ENCODE data around the gene GARIN5B. TPM values are rescaled to one million over a fixed set of nuclear protein-coding genes. Genes with fewer than 3 reads are reported as not detected.
"Not testable (repeated sequence)": the region's sequence is repeated elsewhere in the genome, so short reads cannot be mapped to it uniquely, and the experiment has no call there.

The GARIN5B gene
- total and polyA plus RNA-seq, 12 donors = not detected

GRCh38 chr19:55407800-55408532 is 44.9 kb upstream of the GARIN5B start:
- TF ChIP-seq CTCF (IDR thresholded peaks at IDR 0.05) = no peak
- H3K36me3 ChIP-seq = peaks cover 0 to 34% (median 14%) of the 10 kb centered on the region in 9 donors
- DNase-seq (peak; percentile 98 to 99), ATAC-seq (peak; percentile 96 to 99 (median 98))
- H3K27ac ChIP-seq = peak overlapping the region; percentile 88 to 99 (median 96)
- H3K9me3 ChIP-seq = peaks cover 0 to 5% (median 0%) of the 10 kb centered on the region in 11 donors
- WGBS, 2 donors = 0 to 1% methylated on average over 72 of the region's 72 CpGs
- H3K27me3 ChIP-seq = no peaks in the 10 kb centered on the region
- intact Hi-C loops (cut with DNase I) = loop anchor here in 1 of 10 donors (1.0 to 5.0 kb wide), 2 partner anchors 23 to 151 kb away; partner anchors contain the start of genes PPP6R1 and RPL28
- peak overlapping the region; percentile 77 to 99 (median 92) for H3K4me3 ChIP-seq
- peaks cover 4 to 27% (median 17%) of the 10 kb centered on the region in 9 donors for H3K4me1 ChIP-seq

DNA sequence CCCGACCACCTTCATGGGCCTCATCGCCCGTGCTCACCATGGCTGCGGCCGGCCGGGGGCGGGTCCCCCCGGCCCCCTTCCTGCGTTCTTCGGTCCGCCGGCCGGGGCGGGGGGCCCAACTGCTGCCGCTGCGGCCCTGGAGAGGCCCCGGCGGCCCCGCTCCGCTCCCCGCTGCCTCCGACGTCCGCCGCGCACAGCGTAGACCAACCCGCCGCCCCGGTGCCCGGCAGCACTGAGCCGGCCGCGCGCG is 44.4 kb upstream of the GARIN5B start, which contains the start of gene UBE2S:
UBE2S (minus strand) TSS at position 239 of the 250 bp plus-strand sequence; CDS start at position 40, 199 bp downstream.
- not testable (repeated sequence) for ATAC-seq, DNase-seq, H3K27me3 ChIP-seq, H3K9me3 ChIP-seq
- intact Hi-C loops (cut with DNase I) = loop anchor here in 1 of 10 donors (5.0 kb wide), 1 partner anchor 150 kb away; the partner anchor contains the start of gene PPP6R1
- WGBS, 2 donors = 1 to 2% methylated on average over 30 to 36 of the region's 36 CpGs
- Histone ChIP-seq H3K4me3 (peak within 1 kb of the TSS; percentile 77 to 99 (median 92)), H3K27ac (peak within 1 kb of the TSS; percentile 88 to 99 (median 96)), H3K4me1 (peaks cover 4 to 27% (median 17%) of the 10 kb centered on the region in 9 donors), H3K36me3 (peaks cover 0 to 39% (median 19%) of the 10 kb centered on the region in 9 donors)

DNA sequence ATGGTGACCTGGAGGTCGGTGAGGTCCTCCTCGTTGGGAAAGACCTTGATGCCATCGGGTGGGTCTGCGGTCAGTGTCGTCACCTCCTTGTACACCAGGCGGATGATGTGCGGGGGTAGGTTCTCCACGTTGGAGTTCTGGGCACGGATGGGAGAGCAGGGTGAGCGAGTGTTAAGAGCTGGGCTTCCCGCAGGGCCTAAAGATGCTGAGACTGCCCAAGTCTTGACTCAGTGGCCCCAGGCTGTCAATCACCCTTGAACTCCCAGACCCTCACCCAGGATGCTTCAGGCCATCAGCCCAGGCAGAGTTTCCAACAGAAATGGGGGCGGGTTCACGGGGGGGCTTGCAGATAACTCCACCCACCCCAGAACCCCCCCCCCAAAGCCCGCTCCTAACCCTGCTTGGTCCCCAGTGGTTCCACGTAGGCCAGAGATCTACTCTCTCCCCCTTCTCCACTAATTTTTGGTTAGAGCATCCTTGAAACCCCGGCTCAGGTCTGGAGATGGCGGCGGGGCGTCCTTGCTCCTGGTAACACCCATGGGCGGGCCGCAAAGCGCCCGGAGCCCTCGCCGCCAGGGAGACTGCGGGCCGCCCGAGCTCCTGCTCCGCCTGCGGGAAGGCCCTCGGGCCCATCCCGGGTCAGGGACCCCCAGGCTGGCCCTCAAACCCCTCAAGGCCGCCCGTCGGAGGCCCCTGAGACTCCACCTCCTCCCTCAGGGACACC is 43.9 kb upstream of the GARIN5B start:
- peak overlapping the region; percentile 88 to 99 (median 96) for H3K27ac ChIP-seq
- H3K4me3 ChIP-seq = peak overlapping the region; percentile 77 to 99 (median 92)
- H3K36me3 ChIP-seq = peaks cover 0 to 44% (median 21%) of the 10 kb centered on the region in 9 donors
- no peak for TF ChIP-seq CTCF (IDR thresholded peaks at IDR 0.05)
- peak in 4 of 8 donors; percentile 1 to 7 (median 6) for ATAC-seq
- WGBS, 2 donors = 10 to 14% methylated on average over 34 to 35 of the region's 35 CpGs
- H3K27me3 ChIP-seq = no peaks in the 10 kb centered on the region
- intact Hi-C loops (cut with DNase I) = loop anchor here in 1 of 10 donors (5.0 kb wide), 1 partner anchor 150 kb away; the partner anchor contains the start of gene PPP6R1
- H3K4me1 ChIP-seq = peaks cover 4 to 27% (median 17%) of the 10 kb centered on the region in 9 donors
- peaks cover 0 to 5% (median 0%) of the 10 kb centered on the region in 11 donors for H3K9me3 ChIP-seq
- DNase-seq = no peak

DNA sequence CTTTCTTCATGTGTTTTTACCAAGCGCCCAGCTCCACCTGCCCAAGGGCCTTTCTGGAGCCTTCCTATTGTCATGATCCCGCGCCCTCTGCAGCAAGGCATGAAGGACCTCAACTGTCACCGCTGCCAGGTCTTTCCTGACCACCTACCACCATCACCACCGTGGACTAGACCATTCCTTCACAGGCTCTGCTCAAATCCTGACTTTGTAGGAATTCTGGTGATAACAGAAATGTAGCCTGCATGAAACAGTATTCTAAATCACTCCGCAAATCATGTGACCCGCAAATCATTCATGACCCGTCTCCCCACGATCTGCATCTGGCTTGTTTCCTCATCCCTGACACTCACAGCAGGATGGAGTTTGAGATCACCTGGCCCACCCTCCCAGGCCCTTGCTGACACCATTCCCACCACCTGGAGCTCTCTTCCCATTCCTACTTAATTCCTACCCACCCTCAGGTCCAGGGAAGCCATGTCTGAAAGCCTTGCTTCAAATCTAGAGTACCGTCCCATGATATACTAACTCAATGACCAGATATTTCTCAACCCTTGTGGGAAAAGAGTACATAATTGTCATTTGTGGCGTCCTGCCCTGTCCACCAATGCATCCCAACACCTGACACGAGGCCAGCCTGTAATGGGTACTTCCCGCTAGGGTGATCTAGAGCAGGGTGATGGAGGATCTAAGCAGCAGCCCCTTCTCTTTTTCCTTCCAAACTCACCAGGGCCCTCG is 43.2 kb upstream of the GARIN5B start:
- Histone ChIP-seq H3K4me1 (peaks cover 4 to 27% (median 17%) of the 10 kb centered on the region in 9 donors), H3K27ac (peak overlapping the region in 1 of 10 donors; percentile 99), H3K36me3 (peaks cover 0 to 50% (median 21%) of the 10 kb centered on the region in 9 donors), H3K27me3 (no peaks in the 10 kb centered on the region), H3K9me3 (peaks cover 0 to 5% (median 0%) of the 10 kb centered on the region in 11 donors), H3K4me3 (peak overlapping the region in 8 of 10 donors; percentile 85 to 99 (median 92))
- WGBS, 2 donors = 78 to 88% methylated on average over 14 of the region's 14 CpGs
- ATAC-seq (no peak), DNase-seq (no peak)
- TF ChIP-seq CTCF (IDR thresholded peaks at IDR 0.05) = no peak
- intact Hi-C loops (cut with DNase I) = loop anchor here in 1 of 10 donors (5.0 kb wide), 1 partner anchor 149 kb away; the partner anchor contains the start of gene PPP6R1

All from heart right ventricle (tissue), 16 donors.